K562 (cell line): ENCODE data around the gene TFDP3. TPM values are rescaled to one million over a fixed set of nuclear protein-coding genes. Genes with fewer than 3 reads are reported as not detected.

Experiments used
- CHD7 ChIP-seq: fragments of 200-600 bp; sonication (generic); IDR thresholded peaks from one replicate; pipeline ENCODE4 v1.6.1; 2012; ENCODE audit warnings: mild to moderate bottlenecking, low read depth, low read length, inconsistent platforms
- ELF4 ChIP-seq: fragments of 450-650 bp; formaldehyde crosslinking; IDR thresholded peaks from 2 replicates; pipeline ENCODE4 v1.4.0; 2022; ENCODE audit warnings: missing genetic modification characterization
- HOXB6 ChIP-seq: fragments of 250-450 bp; sonication (Bioruptor Pico); IDR thresholded peaks from 2 replicates; pipeline ENCODE4 v1.5.1; 2022; ENCODE audit warnings: mild to moderate bottlenecking, borderline replicate concordance
- MCM5 ChIP-seq: fragments of 450-650 bp; IDR thresholded peaks from 2 replicates; pipeline ENCODE4 v1.6.1; 2016; ENCODE audit warnings: low read depth
- SIN3A ChIP-seq, 2 experiments: fragments of 150-350 bp in 1 of 2; IDR thresholded peaks; 2 replicates each; pipeline ENCODE4 v1.6.1; 2011 to 2016; ENCODE audit warnings: borderline replicate concordance in 2 of 2, low read depth in 2 of 2, low read length in 2 of 2, mild to moderate bottlenecking in 2 of 2, moderate library complexity in 2 of 2; ENCODE audit not compliant: control insufficient read depth in 1 of 2
- ZNF217 ChIP-seq: sonication (generic); formaldehyde crosslinking; IDR thresholded peaks from 2 replicates; pipeline ENCODE4 v1.8.0; 2022; ENCODE audit warnings: mild to moderate bottlenecking, missing genetic modification reagents
- polyA plus RNA-seq, 8 experiments: library from polyadenylated mRNA; depleted of rRNA in 4 of 8; stranded (reverse) in 5 of 8; unstranded in 3 of 8; fragments of >200 nt; fragmentation: Nextera tagmentation in 2 of 8; fragmentation: Illumina TruSeq in 1 of 8; extraction: Ambion mirVana in 2 of 8; extraction: Trizol in 1 of 8; gene quantifications; 2 replicates each; pipeline versions ENCODE4 v1.2.1 to v1.2.3, GENCODE V29; 2011 to 2014; ENCODE audit warnings: inconsistent platforms in 1 of 8, missing spikeins in 1 of 8
- total RNA-seq, 7 experiments: library from RNA; depleted of rRNA in 6 of 7; stranded (reverse); fragments of >200 nt in 6 of 7; fragmentation: Illumina TruSeq in 2 of 7; extraction: Trizol in 2 of 7; gene quantifications; 2 replicates each; pipeline versions ENCODE4 v1.2.1 to v1.2.3, GENCODE V29; 2011 to 2021; ENCODE audit warnings: low replicate concordance in 1 of 7
- TF ChIP-seq, protein P1 (sequence below): sonication (generic); formaldehyde crosslinking; IDR thresholded peaks from 2 replicates; pipeline ENCODE4 v1.8.0; 2022; ENCODE audit warnings: mild to moderate bottlenecking, missing genetic modification reagents

TFDP3 gene
- total and polyA plus RNA-seq, 9 of the 15 experiments (the other 6 are each of a cell fraction or from before 2014, with no cell fraction given): 0.09 to 0.25 (median 0.12) TPM; not detected in 5

GRCh38 chrX:133235830-133236229, 17.7 kb upstream of the TFDP3 start (continued):
- TF ChIP-seq CHD7 (no peak), MCM5 (no peak), SIN3A (IDR thresholded peaks at IDR 0.05; ENCODE audit: borderline replicate concordance in 2 of 2, control insufficient read depth in 1 of 2, low read depth in 2 of 2, low read length in 2 of 2) (no peak), ZNF217 (CRISPR knock-in tag) (no peak), ELF4 (CRISPR knock-in tag) (no peak), HOXB6 (CRISPR knock-in tag) (no peak)
- TF ChIP-seq, protein P1, sequence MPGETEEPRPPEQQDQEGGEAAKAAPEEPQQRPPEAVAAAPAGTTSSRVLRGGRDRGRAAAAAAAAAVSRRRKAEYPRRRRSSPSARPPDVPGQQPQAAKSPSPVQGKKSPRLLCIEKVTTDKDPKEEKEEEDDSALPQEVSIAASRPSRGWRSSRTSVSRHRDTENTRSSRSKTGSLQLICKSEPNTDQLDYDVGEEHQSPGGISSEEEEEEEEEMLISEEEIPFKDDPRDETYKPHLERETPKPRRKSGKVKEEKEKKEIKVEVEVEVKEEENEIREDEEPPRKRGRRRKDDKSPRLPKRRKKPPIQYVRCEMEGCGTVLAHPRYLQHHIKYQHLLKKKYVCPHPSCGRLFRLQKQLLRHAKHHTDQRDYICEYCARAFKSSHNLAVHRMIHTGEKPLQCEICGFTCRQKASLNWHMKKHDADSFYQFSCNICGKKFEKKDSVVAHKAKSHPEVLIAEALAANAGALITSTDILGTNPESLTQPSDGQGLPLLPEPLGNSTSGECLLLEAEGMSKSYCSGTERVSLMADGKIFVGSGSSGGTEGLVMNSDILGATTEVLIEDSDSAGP: no peak
